AG04449 (cell line): ENCODE data around the gene DOCK6.

Experiments
- CTCF ChIA-PET: fragments of 350-600 bp; formaldehyde crosslinking; extraction: SDS; loops from one replicate; lab custom pipeline; 2021; ENCODE audit warnings: antibody characterized with exemption; lab: Yijun Ruan, JAX
- POLR2A ChIA-PET: fragments of 400-600, 350-600 bp; formaldehyde crosslinking; extraction: SDS; loops from one replicate; lab custom pipeline; 2020; ENCODE audit warnings: antibody characterized with exemption, inconsistent platforms; lab: Yijun Ruan, JAX
- DNase-seq: peaks from one replicate; pipeline ENCODE4 v3.0.0-alpha.2; 2010; ENCODE audit warnings: low read depth, low spot score
- H3K4me3 ChIP-seq: 2 replicates; pipeline ENCODE4 v1.5.1; 2011; ENCODE audit warnings: low read depth, mild to moderate bottlenecking, control low read depth, low read length
- TF ChIP-seq, protein P1 (sequence below): IDR thresholded peaks from one replicate; pipeline ENCODE4 v1.5.1; 2011; ENCODE audit warnings: mild to moderate bottlenecking, moderate library complexity, low read length, control low read depth, inconsistent platforms; ENCODE audit not compliant: insufficient read depth; ENCODE audit errors: missing control alignments

The DOCK6 gene

DNA sequence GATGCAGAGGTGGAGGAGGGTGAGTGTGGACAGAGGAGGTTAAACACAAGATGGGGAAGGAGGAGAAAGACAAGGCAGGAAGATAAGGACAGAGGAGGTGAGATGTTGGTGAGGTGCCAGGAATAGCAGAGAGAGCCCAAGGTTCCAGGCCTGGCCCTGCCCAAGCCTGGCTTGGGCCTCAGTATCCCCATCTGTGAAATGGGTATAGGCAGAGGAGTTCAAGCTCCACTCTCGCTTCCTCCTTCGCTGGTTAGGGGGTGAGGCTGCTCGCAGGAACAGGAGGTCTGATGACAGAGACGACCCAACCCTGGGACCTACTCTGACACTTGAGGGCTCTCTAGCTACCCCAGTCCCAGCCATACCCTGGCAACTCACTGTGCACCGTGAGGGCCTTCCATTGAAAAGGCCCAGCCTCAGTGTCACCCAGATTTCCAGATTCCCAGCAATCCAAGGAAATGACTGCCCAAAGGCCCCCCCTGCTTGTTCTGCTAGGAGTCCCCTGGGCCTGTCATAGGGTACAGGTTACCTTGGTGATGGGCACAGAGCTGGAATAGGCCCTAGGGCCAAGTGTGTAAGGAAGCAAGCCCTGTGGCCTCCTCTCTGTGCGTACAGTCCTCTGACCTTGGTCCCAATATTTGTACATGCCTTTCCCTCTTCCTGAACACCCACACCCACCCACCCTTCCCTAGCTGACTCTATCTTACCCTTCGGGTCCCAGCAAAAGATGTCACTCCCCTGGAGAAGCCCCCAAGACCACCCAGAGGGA, 31.5 kb downstream of the DOCK6 start:
- CTCF ChIA-PET: interaction anchor here (1.4 kb wide), 1 partner anchor 24 kb away, joined by 3 read pairs; no protein-coding TSS in a partner anchor
- POLR2A ChIA-PET: no interaction called here
- TF ChIP-seq, protein P1, sequence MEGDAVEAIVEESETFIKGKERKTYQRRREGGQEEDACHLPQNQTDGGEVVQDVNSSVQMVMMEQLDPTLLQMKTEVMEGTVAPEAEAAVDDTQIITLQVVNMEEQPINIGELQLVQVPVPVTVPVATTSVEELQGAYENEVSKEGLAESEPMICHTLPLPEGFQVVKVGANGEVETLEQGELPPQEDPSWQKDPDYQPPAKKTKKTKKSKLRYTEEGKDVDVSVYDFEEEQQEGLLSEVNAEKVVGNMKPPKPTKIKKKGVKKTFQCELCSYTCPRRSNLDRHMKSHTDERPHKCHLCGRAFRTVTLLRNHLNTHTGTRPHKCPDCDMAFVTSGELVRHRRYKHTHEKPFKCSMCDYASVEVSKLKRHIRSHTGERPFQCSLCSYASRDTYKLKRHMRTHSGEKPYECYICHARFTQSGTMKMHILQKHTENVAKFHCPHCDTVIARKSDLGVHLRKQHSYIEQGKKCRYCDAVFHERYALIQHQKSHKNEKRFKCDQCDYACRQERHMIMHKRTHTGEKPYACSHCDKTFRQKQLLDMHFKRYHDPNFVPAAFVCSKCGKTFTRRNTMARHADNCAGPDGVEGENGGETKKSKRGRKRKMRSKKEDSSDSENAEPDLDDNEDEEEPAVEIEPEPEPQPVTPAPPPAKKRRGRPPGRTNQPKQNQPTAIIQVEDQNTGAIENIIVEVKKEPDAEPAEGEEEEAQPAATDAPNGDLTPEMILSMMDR: no peak
- no peak for DNase-seq
- H3K4me3 ChIP-seq: no peak overlapping the region

DNA sequence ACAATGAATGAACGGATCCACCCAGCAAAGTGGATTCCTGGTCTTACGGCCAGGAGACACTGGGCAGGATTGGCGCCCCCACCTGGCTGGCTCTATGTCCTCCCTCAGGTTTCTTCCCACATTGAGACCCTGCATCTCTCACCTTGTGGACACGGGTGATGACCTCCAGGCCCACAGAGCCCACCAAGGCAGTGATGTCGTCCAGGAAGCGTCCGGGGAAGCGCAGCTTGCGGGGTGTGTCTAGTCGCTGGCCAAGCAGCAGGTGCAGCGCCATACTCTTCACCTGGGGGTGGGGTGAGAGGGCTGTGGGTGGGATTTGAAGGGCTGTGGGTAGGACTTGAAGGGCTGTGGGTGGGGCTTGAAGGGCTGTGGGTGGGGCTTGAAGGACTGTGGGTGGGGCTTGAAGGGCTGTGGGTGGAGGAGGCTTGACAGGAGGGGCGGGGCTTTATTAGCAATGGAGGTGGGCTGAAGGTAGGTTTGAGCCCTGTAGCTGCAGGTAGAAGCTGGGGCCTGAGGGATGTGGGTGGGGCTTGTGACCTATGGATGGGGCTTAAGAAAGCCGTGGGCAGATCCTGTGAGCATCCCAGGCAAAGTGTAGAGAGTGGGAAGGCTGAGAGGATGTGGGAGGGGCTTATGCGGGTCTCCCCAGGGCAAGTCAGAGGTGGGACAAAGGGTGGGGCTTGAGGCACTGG, 35.0 kb downstream of the DOCK6 start:
- ChIA-PET CTCF (interaction anchor here (1.5 kb wide), 1 partner anchor 101 kb away, joined by 3 read pairs; no protein-coding TSS in a partner anchor), POLR2A (no interaction called here)
- TF ChIP-seq, protein P1: no peak
- DNase-seq: no peak
- no peak overlapping the region for H3K4me3 ChIP-seq

DNA sequence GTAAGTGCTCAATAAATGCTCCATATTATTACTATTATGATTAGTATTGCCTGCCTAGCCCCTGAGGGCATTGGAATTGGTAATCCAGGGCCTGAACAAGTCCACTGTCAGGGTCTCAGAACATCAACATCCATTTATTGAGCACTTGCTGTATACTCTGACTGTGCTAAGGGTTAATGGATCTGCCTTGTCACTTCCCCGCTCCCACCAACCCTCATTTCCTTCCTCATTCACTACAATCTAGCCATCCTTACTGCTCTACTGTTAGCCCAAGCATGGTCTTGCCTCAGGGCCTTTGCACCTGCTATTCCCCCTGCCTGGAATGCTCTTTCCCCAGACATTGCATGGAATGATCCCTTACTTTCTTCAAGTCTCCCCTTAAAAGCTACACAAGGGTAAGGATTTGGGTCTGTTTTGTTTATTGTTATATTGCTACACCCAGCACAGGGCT, 35.6 kb downstream of the DOCK6 start:
- DNase-seq: no peak
- no peak overlapping the region for H3K4me3 ChIP-seq
- ChIA-PET CTCF (interaction anchor here (1.3 to 1.5 kb wide), 2 partner anchors 23 to 101 kb away, joined by 3 read pairs; no protein-coding TSS in a partner anchor), POLR2A (no interaction called here)
- TF ChIP-seq, protein P1: no peak

DNA sequence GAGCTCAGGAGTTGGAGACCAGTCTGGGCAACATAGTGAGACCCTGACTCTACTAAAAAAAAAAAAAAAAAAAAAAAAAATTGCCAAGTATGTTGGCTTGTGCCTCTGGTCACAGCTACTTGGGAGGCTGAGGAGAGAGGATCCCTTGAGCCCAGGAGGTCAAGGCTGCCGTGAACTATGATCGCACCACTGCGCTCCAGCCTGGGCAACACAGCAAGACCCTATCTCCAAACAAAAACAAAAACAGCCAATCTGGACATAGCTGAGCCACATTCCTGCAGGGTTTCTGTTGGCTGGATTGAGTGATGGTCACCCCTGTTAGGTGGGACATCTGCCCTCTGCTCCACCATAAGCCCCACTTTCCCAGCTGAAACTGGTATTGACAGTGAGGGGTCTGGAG, 36.5 kb downstream of the DOCK6 start:
- TF ChIP-seq, protein P1: no peak
- ChIA-PET POLR2A (interaction anchor here (0.6 kb wide), 1 partner anchor 170 kb away, joined by 3 read pairs; no protein-coding TSS in a partner anchor), CTCF (interaction anchor here (1.3 to 1.5 kb wide), 2 partner anchors 22 to 100 kb away, joined by 3 read pairs; no protein-coding TSS in a partner anchor)

DNA sequence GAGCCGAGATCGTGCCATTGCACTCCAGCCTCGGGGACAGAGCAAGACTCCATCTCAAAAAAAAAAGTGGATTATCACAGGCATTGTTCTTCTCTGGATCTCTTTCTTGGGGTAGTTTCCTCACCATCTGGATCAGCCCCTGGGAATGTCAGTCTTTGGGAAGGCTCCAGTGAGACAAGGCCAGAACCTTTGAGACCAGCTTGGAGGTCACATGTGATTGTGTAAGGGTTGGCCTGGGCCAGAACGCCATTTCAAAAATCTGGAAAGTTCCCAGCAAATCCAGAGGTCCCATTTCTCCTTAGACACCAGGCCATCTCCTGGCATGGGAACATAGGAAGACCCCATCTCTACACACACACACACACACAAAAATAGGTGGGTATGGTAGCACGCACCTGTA, 37.2 kb downstream of the DOCK6 start:
- ChIA-PET CTCF (interaction anchor here (1.3 kb wide), 1 partner anchor 21 kb away, joined by 3 read pairs; no protein-coding TSS in a partner anchor), POLR2A (no interaction called here)
- no peak for DNase-seq
- no peak overlapping the region for H3K4me3 ChIP-seq
- TF ChIP-seq, protein P1: no peak

More for the DNA sequence above, 36.5 kb downstream of the DOCK6 start:
- no peak overlapping the region for H3K4me3 ChIP-seq
- DNase-seq: no peak

DNA sequence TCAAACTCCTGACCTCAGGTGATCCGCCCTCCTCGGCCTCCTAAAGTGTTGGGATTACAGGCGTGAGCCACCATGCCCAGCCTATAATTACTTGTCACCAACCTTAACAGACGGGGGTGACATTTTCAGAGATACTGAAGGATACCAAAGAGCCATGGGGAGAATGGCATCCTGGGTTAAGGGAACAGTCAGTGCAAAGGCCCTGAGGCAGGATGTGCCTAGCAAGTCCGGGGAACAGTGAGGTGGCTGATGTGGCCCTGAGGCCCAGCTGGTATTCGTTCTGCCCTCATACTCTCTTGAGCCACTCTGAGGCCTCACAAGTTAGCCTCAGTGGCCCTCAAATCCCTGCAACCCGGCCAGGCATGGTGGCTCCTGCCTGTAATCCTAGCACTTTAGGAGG, 37.9 kb downstream of the DOCK6 start:
- CTCF ChIA-PET: interaction anchor here (1.1 kb wide), 1 partner anchor 15 kb away, joined by 3 read pairs; the partner anchor contains the start of gene ANGPTL8
- H3K4me3 ChIP-seq: no peak overlapping the region
- TF ChIP-seq, protein P1: no peak
- POLR2A ChIA-PET: no interaction called here
- no peak for DNase-seq
